22Rv1 (cell line): Measurements from ENCODE around the gene ALDOC.

Experiments used
- H3K27ac ChIP-seq: fragments of 450-650 bp; 2 replicates; pipeline ENCODE4 v1.5.1; 2017
- ZFX ChIP-seq: fragments of 450-650 bp; IDR thresholded peaks from 2 replicates; pipeline ENCODE4 v1.6.1; 2017; ENCODE audit warnings: antibody characterized with exemption, borderline replicate concordance
- TF ChIP-seq, protein P1 (sequence below): fragments of 450-650 bp; IDR thresholded peaks from 2 replicates; pipeline ENCODE4 v1.5.1; 2017; ENCODE audit warnings: mild to moderate bottlenecking

The ALDOC gene

DNA sequence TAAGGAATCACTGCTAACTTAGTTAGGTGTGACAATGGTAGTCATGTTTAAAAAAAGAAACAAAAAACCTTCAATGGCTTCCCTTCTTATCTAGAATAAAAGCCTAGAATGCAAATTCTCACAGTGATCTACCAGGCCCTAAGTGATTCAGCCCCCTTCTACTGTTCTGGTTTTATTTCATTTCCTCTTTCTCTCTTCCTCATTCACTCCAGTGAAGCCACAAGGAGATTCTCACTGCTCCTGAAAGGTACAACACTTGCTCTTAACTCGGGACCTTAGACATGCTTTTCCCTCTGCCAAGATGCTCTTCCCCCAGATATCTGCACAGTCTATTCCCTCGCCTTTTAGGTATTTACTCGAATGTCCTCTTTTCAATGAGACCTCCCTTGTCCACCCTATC is 9.1 kb downstream of the ALDOC start:
- no peak for TF ChIP-seq ZFX
- TF ChIP-seq, protein P1, sequence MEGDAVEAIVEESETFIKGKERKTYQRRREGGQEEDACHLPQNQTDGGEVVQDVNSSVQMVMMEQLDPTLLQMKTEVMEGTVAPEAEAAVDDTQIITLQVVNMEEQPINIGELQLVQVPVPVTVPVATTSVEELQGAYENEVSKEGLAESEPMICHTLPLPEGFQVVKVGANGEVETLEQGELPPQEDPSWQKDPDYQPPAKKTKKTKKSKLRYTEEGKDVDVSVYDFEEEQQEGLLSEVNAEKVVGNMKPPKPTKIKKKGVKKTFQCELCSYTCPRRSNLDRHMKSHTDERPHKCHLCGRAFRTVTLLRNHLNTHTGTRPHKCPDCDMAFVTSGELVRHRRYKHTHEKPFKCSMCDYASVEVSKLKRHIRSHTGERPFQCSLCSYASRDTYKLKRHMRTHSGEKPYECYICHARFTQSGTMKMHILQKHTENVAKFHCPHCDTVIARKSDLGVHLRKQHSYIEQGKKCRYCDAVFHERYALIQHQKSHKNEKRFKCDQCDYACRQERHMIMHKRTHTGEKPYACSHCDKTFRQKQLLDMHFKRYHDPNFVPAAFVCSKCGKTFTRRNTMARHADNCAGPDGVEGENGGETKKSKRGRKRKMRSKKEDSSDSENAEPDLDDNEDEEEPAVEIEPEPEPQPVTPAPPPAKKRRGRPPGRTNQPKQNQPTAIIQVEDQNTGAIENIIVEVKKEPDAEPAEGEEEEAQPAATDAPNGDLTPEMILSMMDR = no peak

DNA sequence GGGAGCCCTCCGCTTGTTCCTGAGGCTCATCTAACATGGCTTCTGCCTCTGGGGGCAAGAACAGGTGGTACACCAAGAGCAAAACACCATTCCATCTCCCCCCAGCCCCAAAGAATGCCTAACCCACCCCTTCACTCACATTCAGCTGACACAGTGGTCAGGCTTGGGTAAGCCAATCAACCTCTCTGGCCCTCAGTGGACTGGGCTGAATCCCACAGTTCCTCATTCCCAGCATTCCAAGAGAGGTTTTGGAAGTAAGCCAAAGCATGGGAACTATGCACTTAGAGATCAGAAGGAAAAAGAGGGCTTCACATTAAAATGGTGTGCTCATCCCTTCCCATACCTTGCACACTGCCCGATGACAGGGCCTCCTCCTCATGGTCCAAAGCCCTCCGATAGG is 13.2 kb downstream of the ALDOC start:
- no peak overlapping the region for H3K27ac ChIP-seq
- TF ChIP-seq, protein P1 = no peak
- TF ChIP-seq ZFX = no peak

More for the DNA sequence above, 9.1 kb downstream of the ALDOC start:
- no peak overlapping the region for H3K27ac ChIP-seq

DNA sequence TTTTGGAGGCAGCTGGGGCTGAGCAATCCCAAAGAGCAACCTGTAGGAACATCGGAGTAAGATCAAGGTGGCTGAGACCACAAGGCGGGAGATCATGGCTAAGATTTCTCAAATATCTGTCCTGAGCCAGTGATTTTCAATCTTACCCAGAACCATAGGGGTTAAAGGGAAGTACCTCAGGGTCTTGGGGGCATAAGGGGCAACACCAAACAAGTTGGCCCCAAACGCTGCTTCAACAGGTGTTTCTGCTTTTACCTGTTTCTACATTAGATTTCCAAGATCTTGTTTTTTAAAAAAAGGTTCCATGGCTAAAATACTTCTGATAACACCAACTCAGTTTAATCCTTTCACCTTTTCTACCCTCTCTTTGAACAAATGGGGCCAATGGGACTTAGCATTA is 21.7 kb downstream of the ALDOC start:
- no peak for TF ChIP-seq ZFX
- TF ChIP-seq, protein P1 = no peak
- H3K27ac ChIP-seq = no peak overlapping the region

DNA sequence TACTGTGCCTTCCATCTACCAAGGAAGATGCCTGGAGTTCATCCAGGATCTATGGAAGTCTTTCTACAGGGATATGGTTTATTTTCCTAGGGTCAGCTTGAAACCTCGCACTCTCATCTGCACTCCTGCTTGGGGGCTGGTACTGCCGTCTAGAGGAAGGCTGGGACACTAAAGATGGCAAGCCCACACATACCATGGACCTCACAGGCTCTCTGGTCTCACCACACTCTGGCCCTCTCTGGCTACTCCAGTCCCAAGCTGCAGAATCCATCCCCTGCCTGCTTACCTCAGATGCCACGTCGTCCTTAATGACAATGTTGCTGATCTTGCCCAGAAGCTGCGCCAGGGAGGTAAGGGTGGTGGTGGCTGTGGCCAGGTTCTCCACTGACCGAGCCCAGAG is 22.1 kb downstream of the ALDOC start:
- H3K27ac ChIP-seq = no peak overlapping the region
- TF ChIP-seq, protein P1 = peak; percentile 37
- TF ChIP-seq ZFX = no peak

DNA sequence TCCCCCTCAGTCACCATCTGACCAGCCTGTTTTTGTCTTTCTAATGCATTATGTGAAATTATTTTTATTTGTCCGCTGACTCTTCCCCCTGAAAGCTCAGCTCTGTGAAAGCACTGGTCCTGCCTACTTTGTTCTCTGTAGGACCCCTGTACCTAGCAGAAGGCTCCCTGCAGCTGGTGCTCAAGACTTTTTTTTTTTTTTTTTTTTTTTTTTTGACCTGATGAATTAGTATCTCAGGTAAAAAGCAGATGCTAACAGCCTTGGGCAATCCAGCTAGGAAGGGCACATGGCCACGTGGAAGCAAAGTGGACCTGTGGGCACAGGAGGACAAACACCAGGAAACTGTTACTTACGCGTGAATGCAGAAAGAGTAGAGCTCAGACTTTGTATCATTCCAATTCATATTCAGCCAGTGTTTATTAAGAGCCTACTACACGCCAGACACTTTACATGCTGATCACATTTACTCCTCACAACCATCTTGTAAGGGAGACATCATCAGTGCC is 23.6 kb downstream of the ALDOC start:
- peak overlapping the region; percentile 22; the same call in 1 of the 2 replicates for H3K27ac ChIP-seq

DNA sequence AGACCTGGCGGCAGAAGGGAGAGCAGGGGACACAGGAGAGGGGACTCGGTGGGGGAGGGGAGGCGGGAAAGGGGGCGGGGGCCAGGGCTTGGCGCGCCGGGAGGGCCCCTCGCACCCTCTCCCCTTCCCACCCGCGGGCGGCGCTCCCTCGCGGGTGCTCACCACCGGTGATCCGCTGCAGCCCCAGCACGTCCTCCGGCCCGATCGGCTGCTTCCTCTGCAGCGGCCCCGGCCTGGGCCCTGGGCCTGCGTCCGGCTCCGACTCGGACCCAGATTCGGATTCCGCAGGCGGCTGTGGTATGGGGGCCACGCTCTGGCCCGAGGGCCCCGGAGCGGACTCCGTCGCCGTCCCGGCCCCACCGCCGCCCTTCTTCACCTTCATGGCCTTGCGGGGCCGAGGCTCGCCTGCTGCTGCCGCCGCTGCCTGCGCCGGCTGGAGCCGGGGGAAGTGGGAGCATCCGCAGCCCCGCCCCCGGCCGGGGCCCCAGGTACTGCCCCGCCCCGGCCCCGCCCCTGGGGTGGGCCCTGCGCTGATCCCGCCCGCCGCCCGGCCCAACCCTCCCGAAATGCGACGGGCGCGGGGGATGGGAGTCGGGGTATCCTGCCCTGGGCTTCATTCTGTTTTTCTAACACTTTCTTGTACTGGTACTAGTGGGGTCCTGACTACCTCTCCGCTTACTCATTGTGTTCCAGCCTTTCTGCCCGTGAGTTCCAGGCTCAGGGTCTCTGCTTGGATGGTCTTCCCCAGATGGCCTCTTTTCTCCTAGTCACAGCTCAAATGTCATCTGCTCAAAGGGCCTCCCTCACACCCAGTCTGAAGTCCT is 24.3 kb downstream of the ALDOC start, which contains the start of gene UNC119:
TSS of gene UNC119 (minus strand) at position 449 of the 824 bp plus-strand sequence. CDS start at position 382, 67 bp downstream.
- no peak for TF ChIP-seq ZFX
- TF ChIP-seq, protein P1 = no peak
- H3K27ac ChIP-seq = peak within 1 kb of the TSS; percentile 22

More for the DNA sequence above, 23.6 kb downstream of the ALDOC start:
- no peak for TF ChIP-seq ZFX
- TF ChIP-seq, protein P1 = no peak
